CD4-positive, alpha-beta T cell treated with Interleukin-6 at 100 ng/mL for 8 hours (primary cell): ENCODE data around the gene ATP11A.
"Not testable (repeated sequence)": the region's sequence is repeated elsewhere in the genome, so short reads cannot be mapped to it uniquely, and the experiment has no call there.

Experiments
- DNase-seq: peaks from one replicate; pipeline ENCODE4 v3.0.0-alpha.2; 2020; ENCODE audit warnings: mixed read lengths, low spot score

ATP11A gene

DNA sequence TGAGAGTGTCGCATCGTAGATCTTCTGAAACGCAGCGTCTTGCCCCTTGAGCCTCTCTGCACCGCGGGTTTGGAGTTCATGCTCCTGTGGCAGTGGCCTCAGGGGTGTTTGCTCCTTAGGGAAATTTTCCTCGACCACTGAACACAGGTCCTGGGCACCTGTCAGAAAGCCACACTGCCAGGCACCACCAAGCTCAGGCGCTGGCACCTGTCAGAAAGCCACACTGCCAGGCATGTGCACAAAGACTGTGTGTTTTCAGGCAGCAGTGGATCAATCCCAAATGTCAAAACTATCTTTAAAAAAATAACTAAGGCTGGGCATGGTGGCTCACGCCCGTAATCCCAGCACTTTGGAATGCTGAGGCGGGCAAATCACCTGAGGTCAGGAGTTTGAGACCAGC, 87.1 kb downstream of the ATP11A start:
- no peak for DNase-seq

GRCh38 chr13:112777637-112778406, 88.0 kb downstream of the ATP11A start:
- DNase-seq, result no peak

GRCh38 chr13:112779856-112780604, 90.2 kb downstream of the ATP11A start:
- no peak for DNase-seq

DNA sequence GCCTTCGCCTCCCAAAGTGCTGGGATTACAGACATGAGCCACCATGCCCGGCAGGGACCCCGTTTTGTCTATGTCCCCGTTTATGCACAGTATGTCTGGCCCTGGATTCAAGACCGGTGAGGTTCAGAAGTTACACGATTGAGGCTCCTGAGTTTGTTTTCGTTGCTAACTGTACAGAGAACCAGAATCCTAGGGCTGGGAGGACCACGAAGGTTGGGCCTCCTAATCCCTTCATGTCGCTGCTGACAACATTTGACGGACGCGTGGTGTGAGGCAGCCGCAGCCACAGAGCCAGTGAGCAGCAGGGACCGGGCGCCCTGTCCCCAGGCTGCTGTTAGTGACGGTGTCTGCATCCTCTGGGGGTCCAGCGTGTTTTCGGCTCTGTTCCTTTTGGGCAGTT, 91.4 kb downstream of the ATP11A start:
- no peak for DNase-seq

DNA sequence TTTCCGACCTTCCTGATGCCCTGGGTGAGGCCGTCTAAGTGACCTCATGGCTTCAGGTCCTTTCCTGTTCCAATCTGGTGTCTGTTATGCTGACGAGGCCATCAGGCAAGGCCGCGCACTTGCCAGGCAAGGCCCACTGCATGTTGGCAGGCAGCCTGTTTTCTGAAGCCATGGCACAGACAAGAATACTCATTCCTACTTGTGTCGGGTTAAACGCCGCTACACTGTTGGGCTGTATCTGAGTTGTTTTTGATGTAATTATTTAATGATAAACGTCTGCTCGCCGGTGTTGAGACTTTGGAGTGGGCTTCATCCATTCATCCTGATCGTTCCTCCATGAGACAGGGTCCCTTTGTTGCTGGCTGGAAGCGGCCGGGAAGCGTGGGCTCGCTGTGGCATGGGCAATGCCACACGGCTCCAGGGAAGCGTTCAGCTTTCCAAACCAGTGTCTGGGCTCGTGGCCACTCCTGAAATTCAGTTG, 92.1 kb downstream of the ATP11A start:
- DNase-seq, result no peak

GRCh38 chr13:112782429-112783010, 92.7 kb downstream of the ATP11A start:
- no peak for DNase-seq

GRCh38 chr13:112783135-112783977, 93.5 kb downstream of the ATP11A start:
- no peak for DNase-seq

- no peak for DNase-seq
Measured at GRCh38 chr13:112783978-112784371, 94.1 kb downstream of the ATP11A start.

DNA sequence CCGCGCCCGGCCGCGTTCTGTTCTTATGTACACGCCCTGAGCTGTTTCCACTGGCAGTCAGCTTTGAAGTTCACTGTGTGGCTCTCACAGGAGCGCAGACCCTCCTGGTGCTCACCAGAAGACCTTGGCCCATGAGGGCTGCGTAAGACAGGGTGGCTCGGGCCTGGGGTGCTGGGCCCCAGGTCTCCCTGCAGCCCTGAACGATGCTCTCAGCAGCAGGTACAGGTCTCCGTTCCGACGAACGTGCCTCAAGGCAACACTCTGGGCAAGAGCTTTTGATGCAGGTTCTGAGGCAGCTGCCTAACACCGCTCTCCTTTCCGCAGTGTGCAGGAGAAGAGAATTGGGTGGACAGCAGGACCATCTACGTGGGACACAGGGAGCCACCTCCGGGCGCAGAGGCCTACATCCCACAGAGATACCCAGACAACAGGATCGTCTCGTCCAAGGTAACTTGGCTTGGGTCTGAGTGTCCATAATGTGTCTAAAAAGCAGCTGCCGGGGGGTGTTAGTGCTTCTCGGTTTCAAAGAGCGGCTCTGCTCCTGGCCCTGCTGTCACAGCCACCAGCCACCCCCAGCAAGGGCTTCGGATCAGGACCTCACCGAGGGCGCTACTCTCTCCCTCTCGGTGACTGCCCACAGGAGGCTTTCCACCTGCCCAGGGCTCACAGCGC, 95.1 kb downstream of the ATP11A start:
- DNase-seq, result no peak

DNA sequence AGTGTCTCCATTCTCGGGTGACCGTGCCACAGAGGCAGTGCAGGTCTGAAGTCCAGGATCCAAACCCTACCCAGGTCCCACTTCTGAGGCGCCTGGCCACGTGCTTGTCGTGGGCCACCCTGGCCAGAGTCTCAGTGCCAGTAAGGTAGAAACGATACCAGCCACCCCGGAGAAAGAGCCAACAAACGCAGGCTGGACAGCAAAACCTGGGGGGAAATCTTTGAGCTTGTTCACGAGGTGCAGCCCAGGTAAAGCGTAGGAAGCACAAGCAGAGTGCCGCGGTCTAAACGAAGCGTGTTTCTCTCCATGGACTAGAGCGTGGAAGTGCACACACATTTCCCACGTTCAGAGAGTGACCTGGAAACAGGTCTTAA, 95.6 kb downstream of the ATP11A start:
- DNase-seq, result no peak

DNA sequence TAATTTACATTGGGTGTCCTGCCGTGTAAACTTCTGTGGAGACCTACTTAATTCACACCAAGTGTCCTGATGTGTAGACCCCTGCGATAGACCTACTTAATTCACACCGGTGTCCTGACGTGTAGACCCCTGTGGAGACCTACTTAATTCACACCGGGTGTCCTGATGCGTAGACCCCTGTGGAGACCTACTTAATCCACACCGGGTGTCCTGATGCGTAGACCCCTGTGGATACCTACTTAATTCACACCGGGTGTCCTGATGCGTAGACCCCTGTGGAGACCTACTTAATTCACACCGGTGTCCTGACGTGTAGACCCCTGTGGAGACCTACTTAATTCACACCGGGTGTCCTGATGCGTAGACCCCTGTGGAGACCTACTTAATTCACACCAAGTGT, 97.0 kb downstream of the ATP11A start:
- DNase-seq, result not testable (repeated sequence)

- DNase-seq, result no peak
Measured at GRCh38 chr13:112790735-112791641, 101.2 kb downstream of the ATP11A start.

DNA sequence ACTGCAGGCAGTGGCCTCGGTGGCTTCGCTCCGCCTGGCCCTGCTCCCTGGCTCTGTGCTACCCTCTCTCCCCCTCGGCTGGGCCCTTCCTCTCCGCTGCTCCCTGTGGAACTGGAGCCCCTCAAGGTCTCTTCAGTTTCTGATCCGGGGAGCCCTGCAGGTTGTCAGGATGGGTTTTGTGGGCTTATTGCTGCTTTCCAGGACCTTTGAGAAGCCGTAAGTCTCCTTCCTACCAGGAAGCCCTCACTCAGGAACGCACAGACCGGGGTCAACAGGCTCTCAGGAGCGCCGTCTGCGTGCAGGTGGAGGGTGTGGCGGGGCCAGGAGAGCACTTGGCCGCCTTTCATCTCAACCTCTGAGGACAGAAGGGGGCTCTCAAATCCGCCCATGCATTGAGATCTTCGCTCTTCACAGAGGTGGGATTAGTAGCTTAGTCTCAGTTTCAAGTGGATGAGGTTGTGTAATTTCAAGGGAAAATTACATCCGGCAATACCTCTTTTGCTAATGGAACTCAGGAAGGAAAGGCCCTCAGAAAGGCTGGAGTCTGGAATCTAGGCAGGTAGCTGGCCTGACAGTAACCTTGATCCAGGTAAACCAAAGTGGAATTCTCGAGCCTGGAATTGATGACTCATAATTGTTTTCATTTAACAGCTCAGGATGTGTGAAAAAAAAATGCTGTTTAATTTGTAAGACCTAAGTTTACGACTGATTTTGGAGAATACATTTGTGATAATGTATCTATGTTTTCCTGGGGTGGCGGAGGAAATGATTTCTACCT, 102.0 kb downstream of the ATP11A start:
- no peak for DNase-seq

DNA sequence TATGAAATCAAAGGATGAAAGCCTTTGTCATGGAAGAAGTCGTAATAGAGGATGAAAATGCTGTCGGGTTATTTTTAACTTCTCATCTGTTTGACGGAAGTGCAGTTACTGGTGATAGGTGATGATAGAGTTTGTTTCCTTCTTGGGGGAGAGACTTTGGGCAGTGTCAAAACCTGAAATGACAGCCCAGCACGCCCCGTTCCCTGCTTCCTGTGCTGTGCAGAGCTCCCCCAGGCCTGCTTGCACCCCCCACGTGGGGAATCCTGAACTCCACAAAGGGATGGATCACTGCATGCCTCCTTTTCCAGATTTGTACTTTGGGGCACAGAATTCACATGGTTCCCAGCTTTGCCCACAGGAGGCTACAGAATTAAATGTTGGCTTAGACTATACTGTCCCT, 102.7 kb downstream of the ATP11A start:
- DNase-seq, result no peak

DNA sequence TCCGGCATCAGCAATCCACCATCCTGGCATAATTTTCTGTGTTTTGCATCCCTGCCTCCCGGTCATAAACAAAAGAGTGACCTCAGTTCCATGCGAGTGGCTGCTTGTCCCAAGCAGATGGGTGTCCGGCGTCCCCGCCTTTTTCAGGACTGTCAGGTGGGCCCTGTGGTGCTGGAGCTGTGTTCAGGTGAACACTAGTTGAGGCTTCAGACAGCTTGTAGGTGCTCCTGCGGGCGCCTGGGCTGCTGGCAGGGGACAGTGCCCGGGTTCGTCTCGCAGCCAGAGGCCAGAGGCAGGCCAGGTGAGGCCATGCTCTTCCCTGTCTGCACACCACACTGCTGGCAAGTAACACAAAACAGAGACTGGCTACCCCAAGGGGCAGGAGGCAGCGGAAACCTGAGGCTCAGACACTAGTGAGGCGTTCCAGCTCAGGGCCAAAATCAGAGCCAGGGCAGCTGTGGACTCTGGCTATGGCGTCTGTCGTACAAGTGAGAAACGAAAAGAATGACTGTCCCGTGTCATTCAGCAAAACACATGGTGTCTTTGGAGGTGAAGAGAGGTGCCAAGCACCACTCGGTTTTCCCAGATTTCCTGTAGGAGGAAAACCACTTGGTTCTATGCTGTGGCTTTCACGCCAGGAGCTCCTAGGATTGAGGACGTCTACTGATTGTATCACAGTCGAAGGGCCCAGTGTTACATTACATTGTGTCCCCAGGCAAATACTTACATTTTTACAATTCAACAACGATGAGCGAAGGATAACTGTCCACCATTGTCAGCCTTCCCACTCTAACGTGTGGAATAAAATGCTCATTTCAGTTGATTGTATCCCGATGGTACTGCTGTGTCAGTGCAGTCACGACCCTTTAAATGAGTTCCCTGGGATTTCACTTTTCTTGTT, 104.0 kb downstream of the ATP11A start:
- DNase-seq, result no peak

GRCh38 chr13:112795277-112795676, 105.4 kb downstream of the ATP11A start:
- no peak for DNase-seq

- DNase-seq, result no peak
Measured at GRCh38 chr13:112796190-112796915, 106.5 kb downstream of the ATP11A start.

DNA sequence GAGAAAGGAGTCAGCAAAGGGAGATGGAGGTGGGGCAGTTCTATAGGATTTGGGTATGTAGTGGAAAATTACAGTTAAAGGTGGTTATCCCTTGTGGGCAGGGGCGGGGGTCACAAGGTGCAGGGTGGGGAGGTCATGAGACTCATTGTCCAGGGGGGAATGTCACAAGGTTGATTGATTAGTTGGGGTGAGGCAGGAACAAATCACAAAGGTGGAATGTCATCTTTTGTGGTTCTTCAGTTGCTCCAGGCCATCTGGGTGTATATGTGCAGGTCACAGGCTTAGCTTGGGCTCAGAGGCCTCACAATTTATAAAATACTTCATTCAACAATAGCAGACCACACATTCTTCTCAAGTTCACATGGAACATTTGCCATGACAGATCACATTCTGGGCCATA, 109.6 kb downstream of the ATP11A start:
- DNase-seq, result no peak
